HG03558 (cell line): Measurements from ENCODE around the gene BTBD9.

Experiments
- ATAC-seq: cut with Tn5 transposase; IDR thresholded peaks from one replicate; pipeline ENCODE4 v1.9.1; 2021; ENCODE audit warnings: moderate number of reproducible peaks; ENCODE audit not compliant: unreplicated experiment; ENCODE audit errors: extremely low read depth

BTBD9 gene

GRCh38 chr6:38172739-38173410, 466.9 kb downstream of the BTBD9 start:
- no peak for ATAC-seq

- no peak for ATAC-seq
Observed at GRCh38 chr6:38171997-38172738, 467.6 kb downstream of the BTBD9 start.

- ATAC-seq: no peak
Observed at GRCh38 chr6:38170666-38171355, 468.9 kb downstream of the BTBD9 start.

- ATAC-seq: no peak
Observed at GRCh38 chr6:38169977-38170526, 469.7 kb downstream of the BTBD9 start.

- no peak for ATAC-seq
Observed at GRCh38 chr6:38169221-38169976, 470.3 kb downstream of the BTBD9 start.

- no peak for ATAC-seq
Observed at GRCh38 chr6:38168699-38169098, 471.0 kb downstream of the BTBD9 start.

GRCh38 chr6:38168126-38168525, 471.6 kb downstream of the BTBD9 start:
- ATAC-seq: no peak

GRCh38 chr6:38167598-38167997, 472.1 kb downstream of the BTBD9 start:
- no peak for ATAC-seq

GRCh38 chr6:38166411-38167240, 473.1 kb downstream of the BTBD9 start:
- no peak for ATAC-seq

- no peak for ATAC-seq
Observed at GRCh38 chr6:38164671-38165108, 475.0 kb downstream of the BTBD9 start.

GRCh38 chr6:38164131-38164481, 475.6 kb downstream of the BTBD9 start:
- no peak for ATAC-seq

- ATAC-seq: no peak
Observed at GRCh38 chr6:38163186-38164130, 476.3 kb downstream of the BTBD9 start.

- no peak for ATAC-seq
Observed at GRCh38 chr6:38162493-38163185, 477.1 kb downstream of the BTBD9 start.

GRCh38 chr6:38161754-38162492, 477.8 kb downstream of the BTBD9 start:
- no peak for ATAC-seq

- no peak for ATAC-seq
Observed at GRCh38 chr6:38161331-38161730, 478.4 kb downstream of the BTBD9 start.

GRCh38 chr6:38160831-38161230, 478.9 kb downstream of the BTBD9 start:
- no peak for ATAC-seq

GRCh38 chr6:38159596-38159995, 480.1 kb downstream of the BTBD9 start:
- ATAC-seq: no peak
